MM.1S (cell line): ENCODE measurements around the gene CNTFR.

ENCODE experiments used
- CTCF ChIP-seq: fragments of 300-600 bp; sonication (generic); IDR thresholded peaks from 2 replicates; pipeline ENCODE4 v1.5.1; 2016; ENCODE audit warnings: antibody characterized with exemption, low read length, mixed read lengths
- EZH2phosphoT487 ChIP-seq: fragments of 300-600 bp; sonication (generic); IDR thresholded peaks from 2 replicates; pipeline ENCODE4 v1.6.1; 2018; ENCODE audit warnings: antibody characterized with exemption, low read length

- TF ChIP-seq CTCF (no peak), EZH2phosphoT487 (no peak)
These were observed 38.7 kb downstream of the CNTFR start for GRCh38 chr9:34550681-34551270.
